HEK293T (cell line): ENCODE data around the gene ANTXRL.
"Not testable (repeated sequence)": the region's sequence is repeated elsewhere in the genome, so short reads cannot be mapped to it uniquely, and the experiment has no call there.

Experiments used
- CTCF ChIA-PET: fragments of 350-600 bp; formaldehyde crosslinking; extraction: SDS; loops from one replicate; lab custom pipeline; 2021; ENCODE audit warnings: antibody characterized with exemption, inconsistent platforms; lab: Yijun Ruan, JAX
- POLR2A ChIA-PET: fragments of 350-600 bp; formaldehyde crosslinking; extraction: SDS; loops from one replicate; lab custom pipeline; 2020; ENCODE audit warnings: antibody characterized with exemption, inconsistent platforms; lab: Yijun Ruan, JAX
- DNase-seq: peaks from one replicate; pipeline ENCODE4 v3.0.0; 2012; ENCODE audit warnings: mixed read lengths; ENCODE audit errors: extremely low spot score
- ARNT ChIP-seq: fragments of 450-650 bp; IDR thresholded peaks from 2 replicates; pipeline ENCODE4 v1.6.1; 2017; ENCODE audit warnings: mild to moderate bottlenecking
- BHLHE40 ChIP-seq: fragments of 450-650 bp; IDR thresholded peaks from 2 replicates; pipeline ENCODE4 v1.6.1; 2016; ENCODE audit warnings: mild to moderate bottlenecking, moderate library complexity, borderline replicate concordance
- CTBP1 ChIP-seq: fragments of 450-650 bp; IDR thresholded peaks from 2 replicates; pipeline ENCODE4 v1.6.1; 2016; ENCODE audit warnings: borderline replicate concordance
- ELF4 ChIP-seq: fragments of 450-650 bp; IDR thresholded peaks from 2 replicates; pipeline ENCODE4 v1.6.1; 2017; ENCODE audit warnings: antibody characterized with exemption
- FOXA1 ChIP-seq: fragments of 450-650 bp; IDR thresholded peaks from 2 replicates; pipeline ENCODE4 v1.6.1; 2016; ENCODE audit warnings: mild to moderate bottlenecking
- FOXK2 ChIP-seq: fragments of 450-650 bp; IDR thresholded peaks from 2 replicates; pipeline ENCODE4 v1.6.1; 2016; ENCODE audit warnings: mild to moderate bottlenecking
- FOXM1 ChIP-seq: fragments of 450-650 bp; IDR thresholded peaks from 2 replicates; pipeline ENCODE4 v1.6.1; 2017; ENCODE audit warnings: mild to moderate bottlenecking, borderline replicate concordance
- HDGF ChIP-seq: fragments of 450-650 bp; IDR thresholded peaks from 2 replicates; pipeline ENCODE4 v1.6.1; 2017; ENCODE audit warnings: antibody characterized with exemption, borderline replicate concordance
- L3MBTL2 ChIP-seq: fragments of 450-650 bp; conservative IDR thresholded peaks from 2 replicates; pipeline ENCODE4 v1.6.1; 2016; ENCODE audit warnings: mild to moderate bottlenecking
- LEF1 ChIP-seq: fragments of 450-650 bp; IDR thresholded peaks from 2 replicates; pipeline ENCODE4 v1.6.1; 2017; ENCODE audit warnings: mild to moderate bottlenecking, borderline replicate concordance
- NFRKB ChIP-seq: fragments of 450-650 bp; IDR thresholded peaks from 2 replicates; pipeline ENCODE4 v1.6.1; 2016; ENCODE audit warnings: mild to moderate bottlenecking, moderate library complexity
- SP1 ChIP-seq: fragments of 450-650 bp; IDR thresholded peaks from 2 replicates; pipeline ENCODE4 v1.6.1; 2017
- SUZ12 ChIP-seq: fragments of 450-650 bp; IDR thresholded peaks from 2 replicates; pipeline ENCODE4 v1.6.1; 2016; ENCODE audit warnings: mild to moderate bottlenecking
- TARDBP ChIP-seq: fragments of 450-650 bp; IDR thresholded peaks from 2 replicates; pipeline ENCODE4 v1.6.1; 2016
- ZNF384 ChIP-seq: fragments of 450-650 bp; IDR thresholded peaks from 2 replicates; pipeline ENCODE4 v1.6.1; 2016
- TF ChIP-seq, protein P1 (sequence below): fragments of 450-650 bp; IDR thresholded peaks from 2 replicates; pipeline ENCODE4 v1.6.1; 2016

The ANTXRL gene

DNA sequence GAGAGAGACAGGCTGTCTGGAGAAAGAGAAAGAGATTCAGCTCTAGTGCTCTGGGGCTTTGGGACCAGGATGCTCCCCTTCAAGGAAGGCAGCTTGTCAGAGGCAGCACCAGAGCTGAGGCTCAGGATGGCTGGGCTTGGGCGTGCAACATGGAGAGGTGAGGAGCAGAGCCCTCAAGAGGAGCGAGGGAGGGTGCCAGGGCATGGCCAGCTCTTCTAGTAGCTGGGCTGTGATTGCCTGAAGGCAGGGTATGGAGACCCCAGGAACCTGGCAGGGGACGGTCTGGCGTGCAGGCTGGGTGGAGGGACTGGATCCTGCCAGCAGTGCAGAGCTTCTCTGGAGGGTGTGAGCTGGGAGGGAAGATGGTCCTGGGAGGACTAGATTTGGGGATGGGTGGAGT is 40.2 kb downstream of the ANTXRL start:
- CTCF ChIA-PET: no interaction called here
- TF ChIP-seq CTBP1 (no peak), SP1 (no peak), LEF1 (no peak), FOXK2 (no peak), BHLHE40 (no peak), TARDBP (no peak), L3MBTL2 (no peak), HDGF (no peak), ARNT (no peak), ZNF384 (no peak), SUZ12 (no peak), NFRKB (no peak), FOXA1 (no peak), FOXM1 (no peak), ELF4 (no peak)
- TF ChIP-seq, protein P1, sequence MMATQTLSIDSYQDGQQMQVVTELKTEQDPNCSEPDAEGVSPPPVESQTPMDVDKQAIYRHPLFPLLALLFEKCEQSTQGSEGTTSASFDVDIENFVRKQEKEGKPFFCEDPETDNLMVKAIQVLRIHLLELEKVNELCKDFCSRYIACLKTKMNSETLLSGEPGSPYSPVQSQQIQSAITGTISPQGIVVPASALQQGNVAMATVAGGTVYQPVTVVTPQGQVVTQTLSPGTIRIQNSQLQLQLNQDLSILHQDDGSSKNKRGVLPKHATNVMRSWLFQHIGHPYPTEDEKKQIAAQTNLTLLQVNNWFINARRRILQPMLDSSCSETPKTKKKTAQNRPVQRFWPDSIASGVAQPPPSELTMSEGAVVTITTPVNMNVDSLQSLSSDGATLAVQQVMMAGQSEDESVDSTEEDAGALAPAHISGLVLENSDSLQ: no peak
- POLR2A ChIA-PET: no interaction called here
- no peak for DNase-seq

DNA sequence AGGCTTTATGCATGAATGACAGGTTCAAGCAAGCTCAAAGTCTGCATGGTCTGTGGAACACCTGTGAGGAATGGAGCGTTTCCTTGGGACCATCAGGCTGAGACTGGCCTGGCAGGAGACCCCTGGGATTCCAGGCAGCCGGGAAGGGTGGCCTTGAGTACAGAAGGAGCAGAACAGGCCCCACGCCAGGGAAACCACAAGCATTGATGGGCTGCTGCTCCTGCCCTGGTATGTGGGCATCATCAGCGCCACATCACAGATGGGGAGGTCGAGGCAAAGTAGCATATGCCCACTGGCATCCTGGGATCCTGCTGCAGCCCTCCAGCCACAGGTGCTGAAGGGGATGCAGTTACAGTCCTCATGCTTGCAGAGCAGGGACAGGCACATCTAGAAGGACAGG is 40.9 kb downstream of the ANTXRL start:
- POLR2A ChIA-PET: no interaction called here
- CTCF ChIA-PET: no interaction called here
- TF ChIP-seq L3MBTL2 (no peak), CTBP1 (no peak), SP1 (no peak), ELF4 (no peak), FOXK2 (no peak), TARDBP (no peak), NFRKB (no peak), FOXM1 (no peak), HDGF (no peak), LEF1 (no peak)
- TF ChIP-seq, protein P1: no peak
- DNase-seq: no peak

DNA sequence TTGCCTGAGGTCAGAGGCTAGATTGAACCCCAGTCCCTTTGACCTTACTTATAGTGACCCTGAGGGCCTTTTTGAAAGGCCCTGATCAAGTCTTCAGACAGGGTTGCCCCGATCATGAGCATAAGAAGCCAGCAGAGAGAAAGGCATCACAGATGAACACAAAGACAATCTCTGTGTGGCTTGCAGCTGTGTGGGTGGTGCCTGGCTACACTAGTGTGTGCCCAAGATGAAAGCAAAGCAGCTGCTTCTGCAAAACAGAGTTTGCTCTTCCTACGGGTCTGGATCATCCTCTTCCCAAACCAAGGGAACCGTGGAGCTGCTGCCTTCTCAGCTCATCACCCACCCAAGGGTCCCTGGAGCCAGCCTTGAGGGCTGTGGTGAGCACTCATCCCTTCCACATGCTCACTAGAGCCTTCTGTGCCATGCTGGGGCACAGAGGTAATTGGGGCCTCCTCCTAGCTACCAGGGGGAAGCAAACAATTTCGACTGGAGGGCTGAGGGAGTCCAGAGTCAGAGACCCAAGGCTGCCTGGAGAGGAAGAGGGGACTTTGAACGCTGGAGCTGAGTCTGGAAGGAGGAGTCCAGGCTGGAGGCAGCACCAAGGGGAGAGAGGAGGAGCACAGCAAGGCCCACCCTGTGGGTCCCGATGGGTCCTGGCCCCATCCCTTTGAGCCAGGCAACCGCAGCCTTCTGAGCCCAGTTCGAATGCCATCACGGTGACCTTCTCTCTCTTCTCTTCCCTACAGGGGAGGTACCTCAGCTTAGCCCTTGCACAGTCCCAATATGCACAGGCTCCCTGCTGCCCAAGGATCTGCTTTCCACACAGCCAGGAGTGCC is 42.3 kb downstream of the ANTXRL start:
- CTCF ChIA-PET: no interaction called here
- TF ChIP-seq NFRKB (no peak), TARDBP (no peak), ARNT (no peak), FOXA1 (no peak), CTBP1 (no peak), L3MBTL2 (no peak), SUZ12 (no peak), FOXM1 (no peak), LEF1 (no peak), BHLHE40 (no peak), ELF4 (no peak), FOXK2 (no peak), ZNF384 (no peak), HDGF (no peak), SP1 (no peak)
- TF ChIP-seq, protein P1: no peak
- no peak for DNase-seq

DNA sequence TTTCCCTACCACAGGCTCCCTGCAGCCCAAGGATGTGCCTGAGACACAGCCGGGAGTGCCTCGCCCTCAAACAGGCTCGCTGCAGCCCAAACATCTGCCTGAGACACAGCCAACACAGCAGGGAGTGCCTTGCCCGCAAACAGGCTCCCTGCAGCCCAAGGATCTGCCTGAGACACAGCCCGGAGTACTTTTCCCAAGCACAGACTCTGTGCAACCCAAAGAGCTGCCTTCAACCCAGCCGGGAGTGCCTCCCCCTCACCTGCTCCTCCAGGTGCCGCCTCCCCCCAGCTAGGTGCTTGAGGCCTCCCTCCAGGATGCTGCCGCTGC is 42.9 kb downstream of the ANTXRL start:
- POLR2A ChIA-PET: no interaction called here
- no peak for TF ChIP-seq SUZ12
- TF ChIP-seq FOXA1: no peak
- no peak for TF ChIP-seq ARNT
- no peak for TF ChIP-seq CTBP1
- TF ChIP-seq ZNF384: no peak
- TF ChIP-seq SP1: no peak
- TF ChIP-seq L3MBTL2: no peak
- no peak for TF ChIP-seq LEF1
- no peak for TF ChIP-seq HDGF
- no peak for TF ChIP-seq FOXK2
- no peak for TF ChIP-seq BHLHE40
- no peak for DNase-seq
- CTCF ChIA-PET: no interaction called here

More for the DNA sequence above, 42.3 kb downstream of the ANTXRL start:
- POLR2A ChIA-PET: no interaction called here

DNA sequence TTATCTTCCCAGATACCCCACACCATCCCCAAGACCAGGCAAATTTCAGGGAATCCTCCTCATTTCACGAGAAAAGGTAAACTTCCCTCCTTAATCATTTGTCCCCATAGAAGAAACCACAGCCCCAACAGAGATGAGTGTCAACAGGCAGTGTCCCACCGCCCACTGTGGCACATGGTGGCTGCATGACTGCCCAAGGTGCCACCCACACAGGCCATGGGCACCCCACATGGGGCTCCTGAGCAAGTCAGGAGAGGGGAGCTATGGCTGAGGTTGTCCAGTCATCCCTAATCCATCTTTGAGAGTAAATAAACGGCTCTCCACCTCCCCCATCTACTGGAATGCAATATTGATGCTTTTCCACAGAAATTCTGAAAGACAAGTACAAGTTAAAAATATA is 44.1 kb downstream of the ANTXRL start:
- no peak for DNase-seq
- POLR2A ChIA-PET: no interaction called here
- TF ChIP-seq HDGF (no peak), L3MBTL2 (no peak), ARNT (no peak), NFRKB (no peak), FOXK2 (no peak), LEF1 (no peak), BHLHE40 (no peak), SUZ12 (no peak), CTBP1 (no peak), TARDBP (no peak), FOXM1 (no peak), SP1 (no peak), ELF4 (no peak), FOXA1 (no peak), ZNF384 (no peak)
- TF ChIP-seq, protein P1: no peak
- CTCF ChIA-PET: no interaction called here

DNA sequence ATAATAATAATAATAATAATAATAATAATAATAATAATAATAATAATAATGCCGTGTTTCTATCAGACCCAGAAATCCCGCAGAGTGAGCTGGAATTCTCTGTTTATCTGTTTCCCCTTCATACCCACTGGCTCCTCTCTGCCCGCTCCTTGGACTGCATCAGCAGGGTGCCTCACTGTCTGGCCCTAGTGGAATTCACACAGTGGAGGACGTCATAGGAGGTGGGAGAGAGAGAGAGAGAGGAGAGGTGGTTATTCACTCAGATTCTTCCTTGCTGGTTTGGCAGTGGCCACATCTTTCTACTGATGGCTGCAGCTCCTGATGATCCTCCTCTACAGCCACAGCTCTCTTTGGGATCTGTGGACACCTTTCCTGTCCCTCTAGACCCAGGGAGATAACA is 78.7 kb downstream of the ANTXRL start:
- POLR2A ChIA-PET, CTCF ChIA-PET, DNase-seq: not testable (repeated sequence)

DNA sequence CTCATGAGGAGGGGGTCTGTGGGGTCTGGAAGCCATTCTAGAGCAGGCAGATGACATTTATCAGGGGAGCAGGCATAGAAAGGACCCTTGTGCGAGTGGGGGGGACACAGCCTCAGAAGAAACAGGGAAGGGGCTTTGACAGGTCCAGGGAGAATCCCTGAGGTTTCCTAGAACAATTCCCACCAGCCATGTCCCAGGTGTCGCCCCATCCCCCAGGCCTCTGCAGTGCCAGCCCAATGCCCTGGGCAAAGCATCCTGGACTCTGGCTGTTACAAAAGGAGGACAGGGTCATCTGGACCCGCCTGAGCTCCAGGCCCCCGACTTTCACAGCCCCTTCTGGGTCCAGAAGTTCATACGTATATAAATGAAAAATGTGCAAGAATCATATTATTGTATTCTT is 80.4 kb downstream of the ANTXRL start:
- CTCF ChIA-PET, POLR2A ChIA-PET, DNase-seq: not testable (repeated sequence)

DNA sequence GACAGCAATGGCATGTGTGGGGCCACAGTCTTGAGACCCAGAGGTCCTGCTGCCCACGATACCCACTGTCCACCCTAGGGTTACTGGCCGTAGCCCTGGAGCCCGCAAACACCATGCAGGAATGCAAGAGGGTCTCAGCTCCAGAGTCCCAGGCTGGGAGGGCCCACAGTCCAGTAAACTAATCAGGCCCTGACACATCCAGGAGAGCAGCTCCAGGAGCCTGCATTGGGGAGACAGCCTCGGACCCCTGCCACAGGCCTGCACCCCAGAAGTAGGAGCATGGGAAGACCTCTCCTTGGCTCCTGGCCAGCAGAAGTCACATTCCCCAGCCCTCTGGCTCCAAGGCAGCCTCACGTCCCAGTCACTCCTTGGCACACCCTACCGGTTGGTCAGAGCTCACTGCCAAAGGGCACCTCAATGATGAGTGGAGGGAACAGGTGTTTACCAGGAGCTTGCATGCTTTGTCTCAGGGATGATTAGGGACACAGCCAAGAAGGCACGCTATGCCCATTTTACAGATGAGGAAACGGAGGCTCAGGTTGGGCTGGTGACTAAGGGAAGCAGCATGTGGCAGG is 81.0 kb downstream of the ANTXRL start:
- POLR2A ChIA-PET, CTCF ChIA-PET: not testable (repeated sequence)
- DNase-seq: peak; percentile 0

DNA sequence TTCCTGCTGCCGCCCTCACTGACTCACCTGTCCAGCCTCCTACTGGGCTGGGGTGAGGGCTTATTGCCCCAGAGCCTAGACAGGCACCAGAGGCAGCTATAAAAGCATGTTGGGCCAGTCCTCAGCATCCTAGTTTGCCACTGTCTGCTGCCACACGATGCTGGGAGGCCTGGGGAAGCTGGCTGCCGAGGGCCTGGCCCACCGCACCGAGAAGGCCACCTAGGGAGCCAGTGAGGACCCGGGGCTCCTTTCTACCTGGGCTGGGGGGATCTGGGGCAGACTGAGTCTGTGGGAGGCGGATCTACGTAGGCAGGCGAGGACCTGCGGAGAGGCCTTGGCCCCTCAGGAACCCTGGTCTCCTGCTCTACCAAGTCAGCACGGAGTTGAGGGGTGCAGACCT is 82.2 kb downstream of the ANTXRL start:
- POLR2A ChIA-PET, CTCF ChIA-PET, DNase-seq: not testable (repeated sequence)
